ENCODE results near the gene B4GALT3. TPM values are rescaled to one million over a fixed set of nuclear protein-coding genes. Genes with fewer than 3 reads are reported as not detected.

The B4GALT3 gene
- total RNA-seq, 1 donor from 2014 or later = 24.3 TPM

GRCh38 chr1:161159087-161159912 is 18.0 kb downstream of the B4GALT3 start, which contains the start of gene USP21:
USP21 (plus strand) TSS chr1:161159500; CDS start chr1:161160641, 1,141 bp downstream.
- Mint-ChIP-seq H3K4me3 (ENCODE audit: unreplicated experiment) (peak within 1 kb of the TSS; percentile 87), H3K4me1 (ENCODE audit: unreplicated experiment) (peaks cover 34% of the 10 kb centered on the region), H3K27me3 (ENCODE audit: unreplicated experiment) (no peaks in the 10 kb centered on the region), H3K36me3 (ENCODE audit: unreplicated experiment) (peaks cover 23% of the 10 kb centered on the region), H3K9me3 (ENCODE audit: unreplicated experiment) (no peaks in the 10 kb centered on the region), H3K27ac (ENCODE audit: unreplicated experiment) (peak within 1 kb of the TSS; percentile 91)
- TF ChIP-seq CTCF (IDR thresholded peaks at IDR 0.05) = peak; percentile 19
- peak; percentile 98 for DNase-seq (ENCODE audit: extremely low spot score, unreplicated experiment)

GRCh38 chr1:161158316-161159010 is 18.8 kb downstream of the B4GALT3 start:
- Mint-ChIP-seq H3K9me3 (ENCODE audit: unreplicated experiment) (no peaks in the 10 kb centered on the region), H3K27me3 (ENCODE audit: unreplicated experiment) (no peaks in the 10 kb centered on the region), H3K27ac (ENCODE audit: unreplicated experiment) (peak overlapping the region; percentile 91), H3K36me3 (ENCODE audit: unreplicated experiment) (peaks cover 18% of the 10 kb centered on the region), H3K4me1 (ENCODE audit: unreplicated experiment) (peaks cover 34% of the 10 kb centered on the region), H3K4me3 (ENCODE audit: unreplicated experiment) (peak overlapping the region; percentile 87)
- TF ChIP-seq CTCF (IDR thresholded peaks at IDR 0.05) = no peak
- DNase-seq (ENCODE audit: extremely low spot score, unreplicated experiment) = no peak

GRCh38 chr1:161157867-161158266 is 19.4 kb downstream of the B4GALT3 start:
- Mint-ChIP-seq H3K4me3 (ENCODE audit: unreplicated experiment) (no peak overlapping the region), H3K36me3 (ENCODE audit: unreplicated experiment) (peaks cover 15% of the 10 kb centered on the region), H3K27me3 (ENCODE audit: unreplicated experiment) (no peaks in the 10 kb centered on the region), H3K4me1 (ENCODE audit: unreplicated experiment) (peaks cover 38% of the 10 kb centered on the region), H3K27ac (ENCODE audit: unreplicated experiment) (peak overlapping the region; percentile 91), H3K9me3 (ENCODE audit: unreplicated experiment) (no peaks in the 10 kb centered on the region)
- TF ChIP-seq CTCF (IDR thresholded peaks at IDR 0.05) = no peak
- no peak for DNase-seq (ENCODE audit: extremely low spot score, unreplicated experiment)

GRCh38 chr1:161153682-161154337 is 23.5 kb downstream of the B4GALT3 start, which contains the start of gene UFC1:
UFC1 (plus strand) TSS chr1:161153978; CDS start chr1:161153998, 20 bp downstream.
- Mint-ChIP-seq H3K36me3 (ENCODE audit: unreplicated experiment) (peaks cover 11% of the 10 kb centered on the region), H3K4me1 (ENCODE audit: unreplicated experiment) (peaks cover 21% of the 10 kb centered on the region), H3K9me3 (ENCODE audit: unreplicated experiment) (no peaks in the 10 kb centered on the region), H3K4me3 (ENCODE audit: unreplicated experiment) (peak within 1 kb of the TSS; percentile 94), H3K27me3 (ENCODE audit: unreplicated experiment) (no peaks in the 10 kb centered on the region), H3K27ac (ENCODE audit: unreplicated experiment) (peak within 1 kb of the TSS; percentile 100)
- TF ChIP-seq CTCF (IDR thresholded peaks at IDR 0.05) = no peak
- peak; percentile 90 for DNase-seq (ENCODE audit: extremely low spot score, unreplicated experiment)

Data from osteocyte (in vitro differentiated cells).